ENCODE measurements around the gene SHC2.

- TF ChIP-seq, protein P1, sequence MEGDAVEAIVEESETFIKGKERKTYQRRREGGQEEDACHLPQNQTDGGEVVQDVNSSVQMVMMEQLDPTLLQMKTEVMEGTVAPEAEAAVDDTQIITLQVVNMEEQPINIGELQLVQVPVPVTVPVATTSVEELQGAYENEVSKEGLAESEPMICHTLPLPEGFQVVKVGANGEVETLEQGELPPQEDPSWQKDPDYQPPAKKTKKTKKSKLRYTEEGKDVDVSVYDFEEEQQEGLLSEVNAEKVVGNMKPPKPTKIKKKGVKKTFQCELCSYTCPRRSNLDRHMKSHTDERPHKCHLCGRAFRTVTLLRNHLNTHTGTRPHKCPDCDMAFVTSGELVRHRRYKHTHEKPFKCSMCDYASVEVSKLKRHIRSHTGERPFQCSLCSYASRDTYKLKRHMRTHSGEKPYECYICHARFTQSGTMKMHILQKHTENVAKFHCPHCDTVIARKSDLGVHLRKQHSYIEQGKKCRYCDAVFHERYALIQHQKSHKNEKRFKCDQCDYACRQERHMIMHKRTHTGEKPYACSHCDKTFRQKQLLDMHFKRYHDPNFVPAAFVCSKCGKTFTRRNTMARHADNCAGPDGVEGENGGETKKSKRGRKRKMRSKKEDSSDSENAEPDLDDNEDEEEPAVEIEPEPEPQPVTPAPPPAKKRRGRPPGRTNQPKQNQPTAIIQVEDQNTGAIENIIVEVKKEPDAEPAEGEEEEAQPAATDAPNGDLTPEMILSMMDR (IDR thresholded peaks at IDR 0.05): no peak
- no peak for TF ChIP-seq POLR2A (IDR thresholded peaks at IDR 0.05)
Observed at GRCh38 chr19:484494-484893, 23.7 kb upstream of the SHC2 start.
